B cell (primary cell): ENCODE data around the gene POLD1.

Experiments used
- EZH2 ChIP-seq: IDR thresholded peaks from 2 replicates; pipeline ENCODE4 v1.6.1; 2012; ENCODE audit warnings: borderline replicate concordance, low read depth, mild to moderate bottlenecking, moderate library complexity, low read length; ENCODE audit not compliant: insufficient read depth, poor library complexity, severe bottlenecking
- TF ChIP-seq, protein P1 (sequence below): fragments of 200-600 bp; IDR thresholded peaks from one replicate; pipeline ENCODE4 v1.8.0; 2022; ENCODE audit warnings: antibody characterized with exemption, mild to moderate bottlenecking

DNA sequence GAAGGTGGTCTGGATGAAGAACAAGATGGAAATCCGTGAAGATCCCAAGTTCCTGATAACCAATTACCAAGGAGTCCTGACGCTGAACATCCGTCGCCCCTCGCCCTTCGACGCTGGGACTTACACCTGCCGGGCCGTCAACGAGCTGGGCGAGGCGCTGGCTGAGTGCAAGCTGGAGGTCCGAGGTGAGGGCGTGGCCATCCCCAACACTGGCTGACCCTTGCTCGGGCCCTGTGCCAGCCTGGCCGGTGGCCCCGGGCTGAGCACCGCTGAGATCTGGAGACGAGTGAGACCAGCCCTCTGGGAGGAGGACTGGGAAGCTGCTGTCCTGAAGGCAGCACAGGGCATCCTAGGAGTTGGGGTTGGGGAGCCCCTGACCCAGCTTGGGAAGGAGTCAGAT, 80.2 kb downstream of the POLD1 start:
- TF ChIP-seq, protein P1, sequence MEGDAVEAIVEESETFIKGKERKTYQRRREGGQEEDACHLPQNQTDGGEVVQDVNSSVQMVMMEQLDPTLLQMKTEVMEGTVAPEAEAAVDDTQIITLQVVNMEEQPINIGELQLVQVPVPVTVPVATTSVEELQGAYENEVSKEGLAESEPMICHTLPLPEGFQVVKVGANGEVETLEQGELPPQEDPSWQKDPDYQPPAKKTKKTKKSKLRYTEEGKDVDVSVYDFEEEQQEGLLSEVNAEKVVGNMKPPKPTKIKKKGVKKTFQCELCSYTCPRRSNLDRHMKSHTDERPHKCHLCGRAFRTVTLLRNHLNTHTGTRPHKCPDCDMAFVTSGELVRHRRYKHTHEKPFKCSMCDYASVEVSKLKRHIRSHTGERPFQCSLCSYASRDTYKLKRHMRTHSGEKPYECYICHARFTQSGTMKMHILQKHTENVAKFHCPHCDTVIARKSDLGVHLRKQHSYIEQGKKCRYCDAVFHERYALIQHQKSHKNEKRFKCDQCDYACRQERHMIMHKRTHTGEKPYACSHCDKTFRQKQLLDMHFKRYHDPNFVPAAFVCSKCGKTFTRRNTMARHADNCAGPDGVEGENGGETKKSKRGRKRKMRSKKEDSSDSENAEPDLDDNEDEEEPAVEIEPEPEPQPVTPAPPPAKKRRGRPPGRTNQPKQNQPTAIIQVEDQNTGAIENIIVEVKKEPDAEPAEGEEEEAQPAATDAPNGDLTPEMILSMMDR, result no peak
- no peak for TF ChIP-seq EZH2
